NCI-H510A (cell line): ENCODE results near the gene EFR3B.
A peak's percentile ranks its signal among the peaks of the same experiment; 100 is the strongest.
"Not testable (repeated sequence)": the region's sequence is repeated elsewhere in the genome, so short reads cannot be mapped to it uniquely, and the experiment has no call there.

Experiments used
- DNase-seq: peaks from one replicate; lab custom pipeline; 2025; lab: John Stamatoyannopoulos, UW

Gene EFR3B

GRCh38 chr2:25150993-25151392 lies 109.1 kb downstream of the EFR3B start:
- DNase-seq, result not testable (repeated sequence)

- no peak for DNase-seq
Observed at GRCh38 chr2:25151718-25152117, 109.8 kb downstream of the EFR3B start.

GRCh38 chr2:25155401-25155800 lies 113.5 kb downstream of the EFR3B start:
- no peak for DNase-seq

- no peak for DNase-seq
Observed at GRCh38 chr2:25158096-25158852, 116.4 kb downstream of the EFR3B start.

- DNase-seq, result peak; percentile 46
Observed at GRCh38 chr2:25159949-25160348, 118.1 kb downstream of the EFR3B start.

GRCh38 chr2:25160376-25160775 lies 118.5 kb downstream of the EFR3B start:
- DNase-seq, result no peak

- no peak for DNase-seq
Observed at GRCh38 chr2:25161055-25161781, 119.3 kb downstream of the EFR3B start.

GRCh38 chr2:25162061-25162460 lies 120.2 kb downstream of the EFR3B start:
- not testable (repeated sequence) for DNase-seq

GRCh38 chr2:25164561-25164960 lies 122.7 kb downstream of the EFR3B start:
- DNase-seq, result no peak

GRCh38 chr2:25165992-25166875 lies 124.4 kb downstream of the EFR3B start:
- DNase-seq, result peak; percentile 22

GRCh38 chr2:25168256-25169072 lies 126.6 kb downstream of the EFR3B start, which contains the start of gene POMC:
POMC (minus strand) TSS chr2:25168580; CDS start chr2:25164772, 3,808 bp downstream.
- peak; percentile 44 for DNase-seq

- no peak for DNase-seq
Observed at GRCh38 chr2:25169073-25169470, 127.2 kb downstream of the EFR3B start.

GRCh38 chr2:25170888-25171287 lies 129.0 kb downstream of the EFR3B start:
- DNase-seq, result no peak

GRCh38 chr2:25173719-25174118 lies 131.8 kb downstream of the EFR3B start:
- no peak for DNase-seq

- DNase-seq, result peak; percentile 7
Observed at GRCh38 chr2:25174192-25174861, 132.5 kb downstream of the EFR3B start.

GRCh38 chr2:25176138-25176537 lies 134.3 kb downstream of the EFR3B start:
- DNase-seq, result no peak

GRCh38 chr2:25176541-25177181 lies 134.8 kb downstream of the EFR3B start:
- no peak for DNase-seq

GRCh38 chr2:25177211-25177611 lies 135.3 kb downstream of the EFR3B start:
- no peak for DNase-seq

GRCh38 chr2:25178976-25179375 lies 137.1 kb downstream of the EFR3B start:
- no peak for DNase-seq

- DNase-seq, result peak; percentile 78
Observed at GRCh38 chr2:25184254-25184653, 142.4 kb downstream of the EFR3B start.
